ENCODE data around the gene SLC49A3. TPM values are rescaled to one million over a fixed set of nuclear protein-coding genes. Genes with fewer than 3 reads are reported as not detected.
"Not testable (repeated sequence)": the region's sequence is repeated elsewhere in the genome, so short reads cannot be mapped to it uniquely, and the experiment has no call there.

Gene SLC49A3
- total RNA-seq, 1 donor from 2014 or later, result 0.88 TPM

DNA sequence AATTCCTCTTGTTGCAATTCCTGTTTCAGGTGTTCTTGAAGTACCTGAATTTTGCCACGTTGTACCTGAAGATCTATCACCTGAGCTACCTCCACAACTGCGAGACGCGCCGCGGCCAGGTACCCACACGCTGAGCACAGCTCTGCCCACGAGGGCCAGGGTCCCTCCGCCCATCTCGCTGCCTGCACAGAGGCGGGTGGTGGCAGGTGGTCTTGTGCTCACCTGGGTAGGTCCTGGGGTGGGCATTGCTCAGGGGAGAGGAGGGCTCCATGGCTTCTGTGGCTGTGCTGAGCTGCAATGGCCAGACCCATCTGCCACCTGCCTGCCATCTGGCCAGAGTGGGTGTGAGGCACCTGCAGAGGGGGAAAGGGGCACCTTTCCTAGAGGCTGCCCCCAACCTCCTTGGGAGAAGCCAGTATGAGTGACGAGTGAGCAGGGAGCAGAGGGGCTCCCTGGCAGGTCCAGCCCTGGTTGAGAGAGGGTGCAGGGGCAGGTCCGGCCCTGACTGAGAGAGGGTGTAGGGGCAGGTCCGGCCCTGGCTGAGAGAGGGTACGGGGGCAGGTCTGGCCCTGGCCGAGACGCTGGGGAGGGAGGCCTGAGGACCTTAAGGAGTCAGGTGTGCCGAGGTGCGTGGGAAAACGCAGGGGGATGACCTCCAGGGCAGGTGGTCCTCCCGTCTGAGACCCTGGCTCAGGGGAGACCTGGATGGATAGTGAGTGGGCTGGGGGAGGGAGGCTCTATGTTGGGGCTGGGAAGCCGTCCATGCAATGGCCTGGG lies 52.9 kb downstream of the SLC49A3 start:
- intact Hi-C loops (cut with micrococcal nuclease), result no loop called here
- peaks cover 23% of the 10 kb centered on the region for H3K9me3 Mint-ChIP-seq
- H3K4me3 Mint-ChIP-seq, result no peak overlapping the region
- H3K27ac Mint-ChIP-seq, result no peak overlapping the region
- no peaks in the 10 kb centered on the region for H3K27me3 Mint-ChIP-seq (ENCODE audit: insufficient read depth)
- no peak for DNase-seq (ENCODE audit: low spot score)
- no peaks in the 10 kb centered on the region for H3K4me1 Mint-ChIP-seq (ENCODE audit: low read depth)
- no peaks in the 10 kb centered on the region for H3K36me3 Mint-ChIP-seq (ENCODE audit: low read depth)

DNA sequence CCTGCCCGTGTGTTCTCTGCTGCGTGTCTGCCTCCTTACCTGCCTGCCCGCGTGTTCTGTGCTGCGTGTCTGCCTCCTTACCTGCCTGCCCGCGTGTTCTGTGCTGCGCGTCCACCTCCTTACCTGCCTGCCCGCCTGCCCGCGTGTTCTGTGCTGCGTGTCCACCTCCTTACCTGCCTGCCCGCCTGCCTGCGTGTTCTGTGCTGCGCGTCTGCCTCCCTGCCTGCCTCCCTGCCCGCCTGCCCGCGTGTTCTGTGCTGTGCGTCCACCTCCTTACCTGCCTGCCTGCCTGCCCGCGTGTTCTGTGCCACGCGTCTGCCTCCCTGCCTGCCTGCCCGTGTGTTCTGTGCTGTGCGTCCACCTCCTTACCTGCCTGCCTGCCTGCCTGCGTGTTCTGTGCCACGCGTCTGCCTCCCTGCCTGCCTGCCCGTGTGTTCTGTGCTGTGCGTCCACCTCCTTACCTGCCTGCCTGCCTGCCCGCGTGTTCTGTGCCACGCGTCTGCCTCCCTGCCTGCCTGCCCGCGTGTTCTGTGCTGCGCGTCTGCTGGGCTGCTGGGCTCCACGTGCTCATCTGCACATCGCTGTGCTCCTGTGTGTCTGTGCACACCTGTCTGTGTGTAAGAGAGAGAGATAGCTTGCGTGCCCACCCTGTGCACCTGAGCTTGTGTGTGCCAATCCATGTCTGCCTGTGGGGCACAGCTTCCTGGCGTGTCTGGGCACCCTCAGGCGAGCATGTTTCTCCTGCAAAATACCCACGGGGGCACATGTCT lies 53.7 kb downstream of the SLC49A3 start:
- H3K4me1 Mint-ChIP-seq (ENCODE audit: low read depth); intact Hi-C loops (cut with micrococcal nuclease); H3K27me3 Mint-ChIP-seq (ENCODE audit: insufficient read depth); H3K4me3 Mint-ChIP-seq; H3K27ac Mint-ChIP-seq; DNase-seq (ENCODE audit: low spot score); H3K36me3 Mint-ChIP-seq (ENCODE audit: low read depth): not testable (repeated sequence)
- H3K9me3 Mint-ChIP-seq, result peaks cover 19% of the 10 kb centered on the region

DNA sequence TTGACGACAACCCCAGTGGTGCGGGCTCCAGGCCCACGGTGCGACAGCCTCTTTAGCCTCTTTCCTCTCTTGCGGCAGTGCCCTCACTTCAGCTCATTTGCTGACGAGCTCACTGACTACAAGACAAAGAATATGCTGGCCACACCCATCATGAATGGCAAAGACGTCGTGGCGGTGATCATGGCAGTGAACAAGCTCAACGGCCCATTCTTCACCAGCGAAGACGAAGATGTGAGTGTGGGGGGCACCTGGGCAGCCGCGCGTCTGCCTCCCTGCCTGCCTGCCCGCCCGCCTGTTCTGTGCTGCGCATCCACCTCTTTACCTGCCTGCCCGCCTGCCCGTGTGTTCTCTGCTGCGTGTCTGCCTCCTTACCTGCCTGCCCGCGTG lies 54.4 kb downstream of the SLC49A3 start:
- no peak overlapping the region for H3K4me3 Mint-ChIP-seq
- no peaks in the 10 kb centered on the region for H3K27me3 Mint-ChIP-seq (ENCODE audit: insufficient read depth)
- DNase-seq (ENCODE audit: low spot score), result no peak
- H3K9me3 Mint-ChIP-seq, result peaks cover 19% of the 10 kb centered on the region
- no peak overlapping the region for H3K27ac Mint-ChIP-seq
- no peaks in the 10 kb centered on the region for H3K4me1 Mint-ChIP-seq (ENCODE audit: low read depth)
- no peaks in the 10 kb centered on the region for H3K36me3 Mint-ChIP-seq (ENCODE audit: low read depth)
- intact Hi-C loops (cut with micrococcal nuclease), result no loop called here

DNA sequence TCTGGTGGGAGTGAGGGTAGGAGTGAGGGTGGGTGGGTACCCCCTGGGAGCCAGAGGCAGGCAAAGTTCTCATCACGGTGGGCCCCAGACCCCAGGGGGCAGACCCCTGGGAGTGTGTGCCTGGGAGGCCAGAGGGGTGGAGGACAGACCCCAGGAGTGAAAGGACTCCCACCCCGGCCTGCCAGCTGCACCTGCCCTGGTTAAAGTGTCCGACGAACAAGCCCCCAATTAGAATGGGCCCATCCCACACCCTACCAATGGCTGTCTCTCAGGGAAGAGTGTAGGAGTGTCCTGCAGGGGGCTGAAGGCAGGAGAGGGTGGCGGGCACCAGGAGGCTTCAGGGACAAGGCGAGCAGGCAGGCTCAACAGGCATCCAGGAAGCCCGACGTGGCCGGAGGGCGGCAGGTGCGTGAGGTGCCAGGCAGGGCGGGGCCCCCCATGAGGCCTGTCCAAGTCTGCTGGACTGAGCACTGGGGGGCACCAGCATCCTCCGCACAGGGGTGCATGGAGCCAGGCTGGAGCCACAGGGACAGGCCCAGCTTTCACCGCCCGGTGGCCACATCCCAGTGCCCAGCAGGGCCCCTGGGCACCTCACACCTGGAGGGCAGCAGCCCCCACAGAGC lies 54.9 kb downstream of the SLC49A3 start:
- H3K4me3 Mint-ChIP-seq, result no peak overlapping the region
- peaks cover 19% of the 10 kb centered on the region for H3K9me3 Mint-ChIP-seq
- no peak for DNase-seq (ENCODE audit: low spot score)
- H3K4me1 Mint-ChIP-seq (ENCODE audit: low read depth), result no peaks in the 10 kb centered on the region
- no peaks in the 10 kb centered on the region for H3K36me3 Mint-ChIP-seq (ENCODE audit: low read depth)
- no peak overlapping the region for H3K27ac Mint-ChIP-seq
- intact Hi-C loops (cut with micrococcal nuclease), result no loop called here
- H3K27me3 Mint-ChIP-seq (ENCODE audit: insufficient read depth), result no peaks in the 10 kb centered on the region

DNA sequence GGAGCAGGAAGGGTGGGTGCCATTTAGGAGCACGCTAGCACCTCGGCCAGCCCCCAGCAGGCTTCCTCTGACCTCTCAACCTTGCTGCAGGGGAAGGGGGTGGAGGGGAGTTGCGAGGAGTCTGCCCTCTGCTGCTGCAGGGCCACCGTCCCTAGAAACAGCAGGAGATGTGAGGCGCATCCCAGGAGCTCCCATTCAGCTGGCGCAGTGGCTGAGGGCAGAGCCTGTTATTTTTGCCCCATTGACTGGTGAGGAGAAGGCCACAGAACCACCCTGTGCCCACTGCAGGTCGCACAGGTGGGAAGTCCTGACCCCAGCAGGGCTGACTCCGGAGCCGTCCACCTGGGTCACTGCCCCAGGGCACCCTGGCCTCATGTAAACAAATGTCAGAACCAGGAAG lies 55.5 kb downstream of the SLC49A3 start:
- intact Hi-C loops (cut with micrococcal nuclease), result no loop called here
- no peak overlapping the region for H3K4me3 Mint-ChIP-seq
- H3K4me1 Mint-ChIP-seq (ENCODE audit: low read depth), result no peaks in the 10 kb centered on the region
- no peaks in the 10 kb centered on the region for H3K27me3 Mint-ChIP-seq (ENCODE audit: insufficient read depth)
- DNase-seq (ENCODE audit: low spot score), result no peak
- H3K36me3 Mint-ChIP-seq (ENCODE audit: low read depth), result no peaks in the 10 kb centered on the region
- no peak overlapping the region for H3K27ac Mint-ChIP-seq
- H3K9me3 Mint-ChIP-seq, result peaks cover 19% of the 10 kb centered on the region

DNA sequence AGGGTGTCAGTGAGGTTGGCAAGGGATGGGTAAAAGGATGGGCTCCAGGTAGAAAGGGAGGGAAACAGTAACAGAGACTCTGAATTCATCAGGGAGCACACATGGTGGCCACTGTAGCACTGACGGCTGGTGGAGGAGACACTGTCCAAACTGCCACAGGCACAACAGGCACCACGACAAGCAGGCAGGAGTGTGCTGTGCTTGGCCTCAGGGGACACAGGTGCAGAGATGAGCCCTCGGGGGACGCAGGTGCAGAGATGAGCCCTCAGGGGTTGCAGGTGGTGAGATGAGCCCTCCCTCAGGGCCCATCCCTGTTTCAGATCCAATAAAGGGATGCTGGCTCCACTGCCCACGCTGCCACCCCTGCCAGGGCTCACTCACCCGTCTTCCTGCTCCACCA lies 56.0 kb downstream of the SLC49A3 start:
- no peak for DNase-seq (ENCODE audit: low spot score)
- Mint-ChIP-seq H3K27me3 (ENCODE audit: insufficient read depth) (no peaks in the 10 kb centered on the region), H3K27ac (no peak overlapping the region), H3K36me3 (ENCODE audit: low read depth) (no peaks in the 10 kb centered on the region), H3K4me1 (ENCODE audit: low read depth) (no peaks in the 10 kb centered on the region), H3K4me3 (no peak overlapping the region), H3K9me3 (peaks cover 19% of the 10 kb centered on the region)
- intact Hi-C loops (cut with micrococcal nuclease), result no loop called here

DNA sequence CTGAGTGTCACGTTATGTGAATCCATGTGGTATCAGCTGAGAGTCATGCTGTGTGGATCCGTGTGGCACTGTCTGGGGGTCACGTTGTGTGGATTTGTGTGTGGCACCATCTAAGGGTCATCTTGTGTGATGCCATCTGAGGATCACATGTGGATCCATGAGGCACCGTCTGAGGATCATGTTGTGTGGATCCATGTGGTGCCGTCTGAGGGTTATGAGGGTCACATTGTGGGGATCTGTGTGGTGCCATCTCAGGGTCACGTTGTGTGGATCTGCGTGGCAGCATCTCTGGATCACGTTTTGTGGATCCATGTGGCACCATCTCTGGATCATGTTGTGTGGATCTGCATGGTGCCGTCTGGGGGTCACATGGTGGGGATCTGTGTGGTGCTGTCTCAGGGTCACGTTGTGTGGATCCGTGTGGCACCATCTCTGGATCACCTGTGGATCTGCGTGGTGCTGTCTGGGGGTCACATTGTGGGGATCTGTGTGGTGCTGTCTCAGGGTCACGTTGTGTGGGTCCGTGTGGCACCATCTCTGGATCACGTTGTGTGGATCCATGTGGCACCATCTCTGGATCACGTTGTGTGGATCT lies 56.7 kb downstream of the SLC49A3 start:
- no peak overlapping the region for H3K4me3 Mint-ChIP-seq

More for the DNA sequence above, 56.7 kb downstream of the SLC49A3 start:
- Mint-ChIP-seq H3K27me3 (ENCODE audit: insufficient read depth) (no peaks in the 10 kb centered on the region), H3K4me1 (ENCODE audit: low read depth) (no peaks in the 10 kb centered on the region), H3K27ac (no peak overlapping the region), H3K9me3 (peaks cover 19% of the 10 kb centered on the region), H3K36me3 (ENCODE audit: low read depth) (no peaks in the 10 kb centered on the region)
- intact Hi-C loops (cut with micrococcal nuclease), result no loop called here
- no peak for DNase-seq (ENCODE audit: low spot score)

Other genes with a start within 250 kb of the SLC49A3 start
- 31.8 and 34.0 TPM in 2 replicates for gene ZNF721, start 190.0 kb downstream of the SLC49A3 start, total RNA-seq
- 48.6 and 51.4 TPM in 2 replicates for gene PIGG, start 189.9 kb downstream of the SLC49A3 start, total RNA-seq
- not detected in 2 replicates for gene TMEM271, start 112.9 kb downstream of the SLC49A3 start, total RNA-seq
- 9.8 and 10.1 TPM in 2 replicates for gene PDE6B, start 63.6 kb downstream of the SLC49A3 start, total RNA-seq
- 217 and 224 TPM in 2 replicates for gene ATP5ME, start 14.9 kb downstream of the SLC49A3 start, total RNA-seq
- 29.7 and 35.0 TPM in 2 replicates for gene MYL5, start 14.6 kb downstream of the SLC49A3 start, total RNA-seq
- 30.4 and 31.0 TPM in 2 replicates for gene PCGF3, start 16.7 kb upstream of the SLC49A3 start, total RNA-seq
- gene CPLX1, start 137.0 kb upstream of the SLC49A3 start, total RNA-seq, result 1.3 and 1.5 TPM in 2 replicates
- 146 and 149 TPM in 2 replicates for gene GAK, start 243.2 kb upstream of the SLC49A3 start, total RNA-seq
- 15.4 and 16.2 TPM in 2 replicates for gene TMEM175, start 243.3 kb upstream of the SLC49A3 start, total RNA-seq